Femur (tissue), 1 donor: ENCODE results near the gene AGBL4.
A peak's percentile ranks its signal among the peaks of the same experiment; 100 is the strongest.

ENCODE experiments used
- DNase-seq: peaks from one replicate; pipeline ENCODE4 v3.0.0-alpha.2; 2017

The AGBL4 gene

GRCh38 chr1:48616710-48617109 lies 1407.0 kb downstream of the AGBL4 start:
- no peak for DNase-seq

GRCh38 chr1:48611841-48612240 lies 1411.9 kb downstream of the AGBL4 start:
- DNase-seq, result no peak

- no peak for DNase-seq
Measured at GRCh38 chr1:48610628-48611542, 1412.9 kb downstream of the AGBL4 start.

GRCh38 chr1:48608882-48609281 lies 1414.9 kb downstream of the AGBL4 start:
- DNase-seq, result no peak

GRCh38 chr1:48603222-48603621 lies 1420.5 kb downstream of the AGBL4 start:
- DNase-seq, result no peak

GRCh38 chr1:48602349-48602748 lies 1421.4 kb downstream of the AGBL4 start:
- no peak for DNase-seq

- no peak for DNase-seq
Measured at GRCh38 chr1:48600182-48600581, 1423.6 kb downstream of the AGBL4 start.

GRCh38 chr1:48597663-48598062 lies 1426.1 kb downstream of the AGBL4 start:
- DNase-seq, result no peak

GRCh38 chr1:48596046-48596445 lies 1427.7 kb downstream of the AGBL4 start:
- no peak for DNase-seq

- no peak for DNase-seq
Measured at GRCh38 chr1:48595613-48596012, 1428.1 kb downstream of the AGBL4 start.

- DNase-seq, result no peak
Measured at GRCh38 chr1:48592330-48592729, 1431.4 kb downstream of the AGBL4 start.

GRCh38 chr1:48591181-48591580 lies 1432.6 kb downstream of the AGBL4 start:
- no peak for DNase-seq

- DNase-seq, result no peak
Measured at GRCh38 chr1:48588061-48588460, 1435.7 kb downstream of the AGBL4 start.

- no peak for DNase-seq
Measured at GRCh38 chr1:48582408-48582807, 1441.3 kb downstream of the AGBL4 start.

- no peak for DNase-seq
Measured at GRCh38 chr1:48581270-48581669, 1442.5 kb downstream of the AGBL4 start.

GRCh38 chr1:48576565-48576964 lies 1447.2 kb downstream of the AGBL4 start:
- no peak for DNase-seq

GRCh38 chr1:48572646-48573258 lies 1451.0 kb downstream of the AGBL4 start:
- DNase-seq, result peak; percentile 68

- no peak for DNase-seq
Measured at GRCh38 chr1:48572134-48572533, 1451.6 kb downstream of the AGBL4 start.

- DNase-seq, result no peak
Measured at GRCh38 chr1:48571303-48571987, 1452.3 kb downstream of the AGBL4 start.

- DNase-seq, result no peak
Measured at GRCh38 chr1:48570568-48570967, 1453.2 kb downstream of the AGBL4 start.

GRCh38 chr1:48568501-48568900 lies 1455.3 kb downstream of the AGBL4 start:
- DNase-seq, result no peak

GRCh38 chr1:48566492-48566891 lies 1457.3 kb downstream of the AGBL4 start:
- no peak for DNase-seq

GRCh38 chr1:48563021-48563420 lies 1460.7 kb downstream of the AGBL4 start:
- DNase-seq, result no peak

- DNase-seq, result no peak
Measured at GRCh38 chr1:48561444-48561843, 1462.3 kb downstream of the AGBL4 start.
